Endometrium (tissue), 2 donors: Measurements from ENCODE around the gene AGAP3.

ENCODE experiments used
- FAIRE-seq: peaks from 2 replicates; lab custom pipeline; 2012; peaks lifted over from hg19 to GRCh38; lab: Jason Lieb, UNC
- donor health status: control.
- donor health status: control.

AGAP3 gene

GRCh38 chr7:151110236-151110940 is 24.1 kb downstream of the AGAP3 start:
- FAIRE-seq = no peak

DNA sequence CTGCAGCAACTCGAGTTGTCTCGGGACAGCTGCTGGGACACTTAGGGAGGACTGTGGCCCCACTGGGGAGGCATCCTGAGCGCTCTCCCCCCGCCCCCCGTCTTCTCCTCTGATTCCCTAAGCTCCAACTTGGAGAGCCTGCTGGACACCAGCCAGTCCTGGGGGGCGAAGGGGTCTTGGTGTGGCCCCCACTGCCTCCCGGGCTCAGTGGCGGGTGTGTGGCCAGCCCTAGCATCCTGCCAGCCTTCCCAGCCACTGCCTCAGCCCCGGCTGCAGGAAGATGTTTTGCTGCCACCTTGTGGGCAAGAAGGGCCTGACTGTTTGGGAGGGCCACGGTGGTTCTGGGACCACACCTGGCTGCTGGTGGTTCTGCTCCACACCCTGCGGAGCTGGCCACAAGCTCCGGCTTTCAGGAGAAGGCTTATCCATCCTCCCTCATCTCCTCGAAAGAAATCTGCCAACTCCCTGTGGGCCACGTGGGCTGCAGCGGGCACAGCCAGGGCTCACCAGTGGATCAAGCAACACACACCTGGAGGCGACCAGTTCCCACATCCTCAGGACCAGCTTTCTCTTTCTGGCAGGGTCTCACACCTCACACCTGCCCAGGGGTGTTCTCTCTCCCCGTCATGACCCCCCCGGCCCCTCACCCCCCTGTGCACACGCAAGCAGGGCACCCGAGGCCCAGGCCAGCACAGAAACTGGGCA is 24.8 kb downstream of the AGAP3 start:
- FAIRE-seq = no peak

- no peak for FAIRE-seq
Measured at GRCh38 chr7:151113344-151114150, 27.3 kb downstream of the AGAP3 start.

GRCh38 chr7:151114151-151115090 is 28.1 kb downstream of the AGAP3 start:
- FAIRE-seq = no peak

DNA sequence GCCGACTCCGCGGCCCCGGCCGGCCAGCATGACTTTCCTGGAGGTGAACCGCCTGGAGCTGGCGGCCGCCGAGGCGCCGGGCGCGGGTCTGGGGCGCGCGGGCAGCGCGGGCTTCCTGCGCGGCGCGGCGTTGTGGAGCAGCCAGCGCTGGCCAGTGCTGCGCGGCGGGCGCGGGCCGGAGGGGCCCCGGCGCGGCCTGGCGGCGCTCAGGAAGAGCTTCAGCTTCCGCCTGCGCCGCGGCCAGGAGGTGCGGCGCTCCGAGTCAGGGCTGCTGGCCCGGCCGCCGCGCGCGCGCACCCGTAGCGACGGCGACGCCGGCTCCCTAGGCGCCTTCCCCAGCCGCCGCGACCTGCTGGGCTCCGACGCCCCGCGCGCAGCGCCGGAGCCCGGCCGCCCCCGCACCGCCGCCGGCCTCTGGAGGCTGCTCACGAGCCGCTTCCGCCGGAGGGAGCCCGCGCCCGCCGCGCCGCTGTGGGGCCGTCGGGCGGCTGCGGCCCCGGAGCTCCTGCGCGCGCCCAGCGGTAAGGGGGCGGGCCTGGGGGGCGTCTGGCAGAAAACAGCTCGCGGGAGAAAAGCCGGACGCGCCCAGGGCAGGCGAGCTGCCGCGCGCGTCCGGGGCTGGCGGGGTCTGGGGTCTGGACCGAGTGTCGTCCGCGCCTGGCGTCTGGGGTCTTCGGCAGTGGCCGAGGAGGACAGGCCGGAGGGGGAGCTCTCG is 29.0 kb downstream of the AGAP3 start:
- no peak for FAIRE-seq

DNA sequence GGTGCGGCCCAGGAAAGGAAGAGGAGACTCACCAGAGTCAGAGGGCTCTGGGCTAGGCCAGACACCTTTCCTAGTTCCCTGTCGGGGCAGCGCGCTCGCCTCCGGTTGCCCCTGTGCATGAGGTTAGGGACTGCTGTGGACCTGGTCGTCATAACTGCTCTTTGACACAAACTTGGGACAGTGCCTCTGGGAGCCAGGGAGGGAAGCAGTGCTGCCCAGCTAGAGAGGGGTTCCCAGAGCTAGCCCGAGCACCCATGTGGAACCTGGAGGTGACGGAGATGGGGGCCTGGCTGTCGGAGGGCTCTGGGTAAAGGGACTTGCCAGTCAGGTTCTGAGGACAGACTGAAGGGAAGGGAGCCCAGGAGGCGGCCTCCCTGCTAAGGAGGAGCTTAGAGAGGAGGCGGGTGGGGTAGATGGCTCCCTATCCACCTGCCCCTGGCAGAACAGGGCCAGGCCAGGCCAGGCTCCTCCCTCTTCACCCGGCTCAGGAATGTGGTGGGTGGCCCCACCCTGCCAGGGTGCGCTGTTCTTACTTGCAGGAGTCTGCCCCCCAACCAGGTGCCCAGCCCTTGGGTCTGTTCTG is 29.7 kb downstream of the AGAP3 start:
- no peak for FAIRE-seq

- FAIRE-seq = no peak
Measured at GRCh38 chr7:151116603-151117440, 30.5 kb downstream of the AGAP3 start.

- FAIRE-seq = no peak
Measured at GRCh38 chr7:151117565-151117964, 31.3 kb downstream of the AGAP3 start.

- no peak for FAIRE-seq
Measured at GRCh38 chr7:151118108-151119054, 32.1 kb downstream of the AGAP3 start.

DNA sequence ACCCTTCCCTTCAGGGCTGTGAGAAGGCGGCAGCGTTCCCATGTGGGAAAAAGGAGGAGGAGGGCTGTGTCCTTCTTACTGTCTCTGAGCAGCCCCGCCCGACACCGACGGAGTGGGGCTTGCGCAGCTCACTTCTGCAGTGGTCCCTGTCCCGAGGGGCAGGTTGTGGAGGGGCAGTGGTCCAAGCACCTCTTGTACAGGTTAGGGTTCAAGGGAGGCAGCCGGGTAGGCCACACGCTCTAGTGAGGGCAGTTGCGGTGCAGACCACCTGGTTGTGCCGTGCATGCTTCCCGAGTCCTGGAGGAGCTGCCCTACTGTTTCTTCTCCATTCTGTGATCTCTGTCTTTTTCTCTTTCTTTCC is 32.8 kb downstream of the AGAP3 start:
- no peak for FAIRE-seq

DNA sequence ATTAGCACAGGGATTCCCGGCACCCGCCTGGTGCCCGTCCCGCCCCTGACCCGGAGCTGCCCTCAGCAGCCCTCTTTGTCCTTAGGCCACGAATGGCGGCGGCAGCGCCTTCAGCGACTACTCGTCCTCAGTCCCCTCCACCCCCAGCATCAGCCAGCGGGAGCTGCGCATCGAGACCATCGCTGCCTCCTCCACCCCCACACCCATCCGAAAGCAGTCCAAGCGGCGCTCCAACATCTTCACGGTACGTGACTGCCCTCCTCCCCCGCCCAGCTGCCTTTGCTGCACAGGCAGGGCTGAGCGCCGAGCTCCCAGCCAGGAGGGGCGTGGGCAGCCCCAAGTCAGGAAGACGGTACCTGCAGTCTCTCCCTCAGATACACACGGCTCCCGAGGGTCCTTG is 33.6 kb downstream of the AGAP3 start:
- no peak for FAIRE-seq

DNA sequence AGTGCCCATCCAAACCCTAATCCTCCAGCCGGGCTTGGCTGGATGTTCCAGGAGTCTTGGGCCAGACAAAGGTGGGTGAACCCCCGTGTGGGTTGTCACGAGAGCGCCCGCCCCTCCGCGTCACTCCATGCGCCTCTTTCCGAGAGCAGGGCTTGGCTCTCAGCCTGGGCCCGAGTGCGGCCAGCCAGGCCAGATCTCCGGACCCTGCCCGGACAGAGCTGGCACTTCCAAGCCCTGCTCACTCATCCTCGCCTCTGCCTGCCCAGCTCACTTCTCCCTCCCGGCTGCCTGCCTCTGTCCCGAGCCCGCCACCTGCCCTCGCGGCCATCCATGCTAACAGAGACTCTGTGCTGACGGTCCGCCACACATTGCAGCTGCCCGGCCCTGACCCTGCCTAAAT is 34.6 kb downstream of the AGAP3 start:
- no peak for FAIRE-seq

DNA sequence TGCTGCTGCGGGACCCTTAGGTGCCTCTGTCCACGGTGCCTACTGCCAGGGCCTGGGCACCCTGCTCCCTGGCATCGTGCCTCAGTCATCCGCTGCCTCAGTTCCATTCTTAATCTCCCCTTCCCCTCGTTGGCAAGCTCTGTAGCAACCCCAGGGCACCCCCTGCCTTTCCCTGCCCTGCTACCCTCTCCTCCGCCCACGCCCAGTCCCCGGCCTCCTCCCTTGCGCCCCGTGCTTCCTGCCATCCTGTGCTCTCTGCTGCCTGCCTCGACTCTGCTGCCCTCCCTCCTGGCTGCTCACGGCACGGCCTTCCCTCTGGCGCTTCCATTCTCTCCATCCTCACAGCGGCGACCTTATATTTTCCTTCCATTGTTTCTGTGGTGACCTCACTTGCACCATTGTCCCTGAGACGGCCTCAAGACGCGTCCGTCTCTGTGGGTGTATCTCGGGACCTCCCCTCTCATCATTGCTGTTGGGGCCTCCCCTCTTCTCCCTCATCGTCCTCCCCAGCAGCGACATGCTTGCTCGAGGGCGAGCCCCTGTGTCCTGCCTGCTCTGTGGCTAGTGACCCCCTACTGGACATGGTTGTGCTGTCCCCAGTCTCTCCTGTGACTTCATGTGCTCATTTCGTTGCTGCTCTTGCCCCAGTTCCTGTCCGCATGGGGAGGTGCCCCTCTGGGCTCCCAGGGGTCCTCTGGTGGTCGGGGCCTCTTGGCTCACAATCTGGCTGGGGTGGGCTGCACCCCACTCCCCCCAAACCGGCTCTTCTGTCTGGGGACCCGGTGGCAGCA is 35.3 kb downstream of the AGAP3 start:
- FAIRE-seq = no peak

- FAIRE-seq = no peak
Measured at GRCh38 chr7:151122276-151122675, 36.0 kb downstream of the AGAP3 start.

DNA sequence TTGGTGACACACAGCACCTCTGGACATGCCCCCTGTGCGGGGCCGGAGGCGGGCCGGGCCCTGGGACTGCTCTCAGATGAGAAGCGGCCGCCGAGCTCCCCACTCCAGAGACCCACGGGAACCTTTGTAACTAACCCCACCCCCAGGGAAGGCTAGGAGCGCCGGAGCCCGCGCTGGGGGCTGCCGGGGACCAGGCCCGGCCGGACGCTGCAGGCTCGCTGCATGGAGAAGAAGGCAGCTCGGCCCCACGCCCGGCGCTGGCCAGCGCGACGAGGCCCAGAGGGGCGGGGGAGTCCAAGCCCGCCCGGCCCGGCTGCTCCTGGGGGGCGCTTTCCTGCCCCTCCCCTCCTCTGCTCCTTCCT is 36.5 kb downstream of the AGAP3 start:
- FAIRE-seq = no peak

GRCh38 chr7:151123158-151123821 is 37.0 kb downstream of the AGAP3 start:
- FAIRE-seq = no peak

DNA sequence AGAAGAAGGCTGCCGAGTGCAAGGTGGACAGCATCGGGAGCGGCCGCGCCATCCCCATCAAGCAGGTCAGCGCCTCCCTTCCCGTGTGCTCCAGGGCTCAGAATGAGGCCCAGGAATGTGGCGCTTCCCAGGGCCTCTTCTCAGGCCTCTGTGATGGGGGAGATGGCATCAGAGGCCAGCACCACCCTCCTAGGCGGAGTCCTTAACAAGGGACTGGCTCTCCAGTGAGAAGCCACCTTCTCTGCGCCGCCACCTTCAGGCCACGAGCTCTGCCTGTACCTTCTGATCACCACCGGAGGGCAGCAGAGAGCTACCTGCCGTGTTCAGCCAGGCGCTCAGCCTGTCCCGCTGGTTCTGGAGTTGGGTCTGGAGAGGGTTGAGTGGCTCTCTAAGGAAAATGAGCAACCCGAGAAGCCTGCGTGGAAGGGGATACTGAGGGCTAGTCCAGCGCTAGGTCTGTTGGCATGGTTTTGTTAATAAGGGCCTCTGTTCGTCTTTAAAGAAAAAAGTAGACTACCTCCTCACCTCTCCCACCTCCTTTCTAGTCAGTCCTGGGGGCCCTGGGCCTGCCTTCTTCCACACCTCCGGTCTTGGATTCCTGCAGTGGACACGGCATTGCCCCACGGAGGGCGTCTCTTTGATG is 37.7 kb downstream of the AGAP3 start:
- peak; percentile 23 for FAIRE-seq
